A549 (cell line): ENCODE measurements around the gene GET4. TPM values are rescaled to one million over a fixed set of nuclear protein-coding genes. Genes with fewer than 3 reads are reported as not detected.

ENCODE experiments used
- ATAC-seq, 2 experiments: fragments of 200-7000 bp in 1 of 2; fragments of >200 bp in 1 of 2; cut with Nextera tagmentation in 1 of 2; cut with Tn5 transposase in 1 of 2; 3 replicates each; pipeline versions ENCODE4 v1.8.0 to v1.9.1; 2018 to 2020; ENCODE audit warnings: mild to moderate bottlenecking in 1 of 2, moderate library complexity in 1 of 2
- CTCF ChIA-PET: fragments of 300-600 bp; sonication (Branson Sonifier 250); formaldehyde crosslinking; extraction: SDS; loops from one replicate; lab custom pipeline; 2021; ENCODE audit warnings: antibody characterized with exemption, inconsistent platforms; lab: Yijun Ruan, JAX
- POLR2A ChIA-PET: fragments of 350-600 bp; formaldehyde crosslinking; extraction: SDS; loops from one replicate; lab custom pipeline; 2021; ENCODE audit warnings: antibody characterized with exemption, inconsistent platforms; lab: Yijun Ruan, JAX
- DNase-seq, 2 experiments: peaks; one replicate each; pipeline versions ENCODE4 v3.0.0 to v3.0.0-alpha.2; 2011 to 2016; ENCODE audit warnings: low read depth in 1 of 2, low spot score in 1 of 2
- FAIRE-seq: peaks from 2 replicates; lab custom pipeline; 2011; peaks lifted over from hg19 to GRCh38; lab: Jason Lieb, UNC
- H3K27ac ChIP-seq, 2 experiments: fragments of >200 bp; sonication (Bioruptor Twin); formaldehyde crosslinking; 3 replicates each; pipeline ENCODE4 v1.5.1; 2016 to 2017
- H3K4me1 ChIP-seq: fragments of >200 bp; sonication (Bioruptor Twin); formaldehyde crosslinking; 3 replicates; pipeline ENCODE4 v1.6.1; 2016
- H3K4me2 ChIP-seq: fragments of >200 bp; sonication (Bioruptor Twin); formaldehyde crosslinking; 3 replicates; pipeline ENCODE4 v1.6.1; 2016
- H3K4me3 ChIP-seq: fragments of >200 bp; sonication (Bioruptor Twin); formaldehyde crosslinking; 3 replicates; pipeline ENCODE4 v1.5.1; 2016
- H3K9me3 ChIP-seq: fragments of >200 bp; sonication (Bioruptor Twin); formaldehyde crosslinking; 3 replicates; pipeline ENCODE4 v1.6.1; 2016
- BHLHE40 ChIP-seq: IDR thresholded peaks from 2 replicates; pipeline ENCODE4 v1.6.1; 2012; ENCODE audit warnings: low read depth, low read length, inconsistent platforms
- CBX8 ChIP-seq: fragments of 200-600 bp; sonication (generic); IDR thresholded peaks from 2 replicates; pipeline ENCODE4 v1.6.1; 2016
- CHD4 ChIP-seq: fragments of 200-600 bp; sonication (generic); IDR thresholded peaks from 2 replicates; pipeline ENCODE4 v1.6.1; 2016; ENCODE audit warnings: antibody characterized with exemption, mild to moderate bottlenecking, borderline replicate concordance
- EHF ChIP-seq: fragments of 250-450 bp; sonication (Bioruptor Pico); IDR thresholded peaks from 2 replicates; pipeline ENCODE4 v1.5.0; 2020; ENCODE audit warnings: mild to moderate bottlenecking
- EP300 ChIP-seq, 2 experiments: fragments of >200 bp; sonication (Bioruptor Twin); formaldehyde crosslinking; IDR thresholded peaks; 2 replicates in 1 of 2; 3 replicates in 1 of 2; pipeline ENCODE4 v1.6.1; 2016 to 2017
- ESRRA ChIP-seq: fragments of 150-350 bp; IDR thresholded peaks from 2 replicates; pipeline ENCODE4 v1.6.1; 2014; ENCODE audit warnings: mild to moderate bottlenecking, low read length, borderline replicate concordance
- FOSB ChIP-seq: fragments of 250-450 bp; sonication (Bioruptor Pico); IDR thresholded peaks from 2 replicates; pipeline ENCODE4 v1.5.0; 2020; ENCODE audit warnings: mild to moderate bottlenecking, moderate library complexity
- FOSL2 ChIP-seq, 2 experiments: fragments of 450-650 bp in 1 of 2; fragments of >200 bp in 1 of 2; sonication (Bioruptor Twin) in 1 of 2; formaldehyde crosslinking; IDR thresholded peaks; 2 replicates each; pipeline versions ENCODE4 v1.5.0 to v1.6.1; 2016 to 2020; ENCODE audit warnings: mild to moderate bottlenecking in 1 of 2, moderate library complexity in 1 of 2
- HEYL ChIP-seq: fragments of 250-450 bp; sonication (Bioruptor Pico); IDR thresholded peaks from 2 replicates; pipeline ENCODE4 v1.8.0; 2021; ENCODE audit warnings: mild to moderate bottlenecking, moderate library complexity
- HOXB13 ChIP-seq: fragments of 250-450 bp; sonication (Bioruptor Pico); IDR thresholded peaks from 2 replicates; pipeline ENCODE4 v1.5.0; 2020; ENCODE audit warnings: low read depth, mild to moderate bottlenecking, moderate library complexity
- JUNB ChIP-seq: fragments of >200 bp; sonication (Bioruptor Twin); formaldehyde crosslinking; IDR thresholded peaks from 2 replicates; pipeline ENCODE4 v1.6.1; 2016
- KDM1A ChIP-seq: fragments of 200-600 bp; sonication (generic); IDR thresholded peaks from 2 replicates; pipeline ENCODE4 v1.6.1; 2016; ENCODE audit warnings: low read depth, mild to moderate bottlenecking
- KDM5A ChIP-seq: fragments of 200-600 bp; sonication (generic); IDR thresholded peaks from 2 replicates; pipeline ENCODE4 v1.6.1; 2016; ENCODE audit warnings: antibody characterized with exemption, mild to moderate bottlenecking
- MAFK ChIP-seq: fragments of 450-650 bp; IDR thresholded peaks from 2 replicates; pipeline ENCODE4 v1.6.1; 2014; ENCODE audit not compliant: partially characterized antibody
- MYC ChIP-seq: IDR thresholded peaks from 2 replicates; pipeline ENCODE4 v1.6.1; 2012; ENCODE audit warnings: mild to moderate bottlenecking, inconsistent platforms, low read length, improper control_type of control experiment, borderline replicate concordance
- NFE2L2 ChIP-seq: fragments of 150-350 bp; conservative IDR thresholded peaks from 2 replicates; pipeline ENCODE4 v1.6.1; 2014; ENCODE audit warnings: low read length
- RFX5 ChIP-seq: fragments of 450-650 bp; IDR thresholded peaks from 2 replicates; pipeline ENCODE4 v1.7.1; 2014; ENCODE audit warnings: antibody characterized with exemption, mild to moderate bottlenecking, moderate library complexity
- RNF2 ChIP-seq: fragments of 200-600 bp; sonication (generic); IDR thresholded peaks from 2 replicates; pipeline ENCODE4 v1.6.1; 2016; ENCODE audit warnings: low read depth, mild to moderate bottlenecking, antibody characterized with exemption, moderate library complexity, borderline replicate concordance
- SREBF2 ChIP-seq: fragments of 450-650 bp; IDR thresholded peaks from 2 replicates; pipeline ENCODE4 v1.6.1; 2014; ENCODE audit warnings: mild to moderate bottlenecking, moderate library complexity
- TP53 ChIP-seq: fragments of 250-450 bp; sonication (Bioruptor Pico); IDR thresholded peaks from 2 replicates; pipeline ENCODE4 v1.5.0; 2021; ENCODE audit warnings: mild to moderate bottlenecking, moderate library complexity
- ZC3H11A ChIP-seq: fragments of 450-650 bp; IDR thresholded peaks from 2 replicates; pipeline ENCODE4 v1.6.1; 2014; ENCODE audit warnings: antibody characterized with exemption, mild to moderate bottlenecking
- WGBS: methylation state at CpG from one replicate; pipeline ENCODE4 v1.1.6; 2017; ENCODE audit errors: missing lambda C conversion rate; 5-methylcytosine and 5-hydroxymethylcytosine counted together
- polyA plus RNA-seq, 4 experiments: library from polyadenylated mRNA; depleted of rRNA in 3 of 4; stranded (reverse); fragments of >200 nt; fragmentation: RNase III in 1 of 4; extraction: RNeasy Plus Mini Kit Qiagen cat#74134 plus additional on column Dnase treatment in 1 of 4; gene quantifications; 2 replicates in 3 of 4; 3 replicates in 1 of 4; pipeline ENCODE4 v1.2.3, GENCODE V29; 2011 to 2017
- TF ChIP-seq, protein P1 (sequence below): fragments of 250-450 bp; sonication (Bioruptor Pico); IDR thresholded peaks from 2 replicates; pipeline ENCODE4 v1.5.0; 2020; ENCODE audit warnings: low read depth, mild to moderate bottlenecking, moderate library complexity
- TF ChIP-seq, protein P2 (sequence below): fragments of >200 bp; sonication (Bioruptor Twin); formaldehyde crosslinking; IDR thresholded peaks from 2 replicates; pipeline ENCODE4 v1.6.1; 2016
- TF ChIP-seq, protein P3 (sequence below): fragments of 250-450 bp; sonication (Bioruptor Pico); IDR thresholded peaks from 2 replicates; pipeline ENCODE4 v1.5.0; 2021; ENCODE audit warnings: mild to moderate bottlenecking, moderate library complexity, borderline replicate concordance
- TF ChIP-seq, protein P4 (sequence below): fragments of >200 bp; sonication (Bioruptor Twin); formaldehyde crosslinking; IDR thresholded peaks from 3 replicates; pipeline ENCODE4 v1.5.1; 2016
- TF ChIP-seq, protein P5 (sequence below): fragments of 200-600 bp; sonication (generic); IDR thresholded peaks from 2 replicates; pipeline ENCODE4 v1.6.1; 2016; ENCODE audit warnings: antibody characterized with exemption, mild to moderate bottlenecking, moderate library complexity

GET4 gene
- polyA plus RNA-seq, 2 of the 4 experiments (the other 2 are of a cell fraction) = 26.1 to 37.0 TPM

DNA sequence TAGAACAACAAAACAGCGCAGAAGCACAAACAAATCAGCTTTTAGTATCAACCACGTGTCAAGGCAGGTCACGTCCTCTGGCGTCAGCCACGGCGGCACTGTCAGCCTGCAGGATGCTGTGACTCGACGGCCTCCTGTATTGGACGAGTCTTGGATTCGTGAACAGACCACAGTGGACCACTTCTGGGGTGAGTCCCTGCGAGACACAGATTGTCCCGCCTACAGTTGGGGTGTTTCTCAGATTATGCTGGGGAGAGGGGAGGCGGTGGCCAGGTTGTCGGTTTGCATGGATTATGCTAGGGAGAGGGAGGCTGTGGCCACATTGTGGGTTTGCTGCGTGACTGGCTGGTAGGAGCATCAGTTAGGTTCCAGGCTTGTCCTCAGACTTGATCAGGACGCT is 34.4 kb upstream of the GET4 start:
- ChIA-PET CTCF (interaction anchor here (0.9 to 6.7 kb wide), 4 partner anchors 10 to 67 kb away, joined by 3 to 39 read pairs (median 4); no protein-coding TSS in a partner anchor), POLR2A (no interaction called here)
- no peak for DNase-seq

DNA sequence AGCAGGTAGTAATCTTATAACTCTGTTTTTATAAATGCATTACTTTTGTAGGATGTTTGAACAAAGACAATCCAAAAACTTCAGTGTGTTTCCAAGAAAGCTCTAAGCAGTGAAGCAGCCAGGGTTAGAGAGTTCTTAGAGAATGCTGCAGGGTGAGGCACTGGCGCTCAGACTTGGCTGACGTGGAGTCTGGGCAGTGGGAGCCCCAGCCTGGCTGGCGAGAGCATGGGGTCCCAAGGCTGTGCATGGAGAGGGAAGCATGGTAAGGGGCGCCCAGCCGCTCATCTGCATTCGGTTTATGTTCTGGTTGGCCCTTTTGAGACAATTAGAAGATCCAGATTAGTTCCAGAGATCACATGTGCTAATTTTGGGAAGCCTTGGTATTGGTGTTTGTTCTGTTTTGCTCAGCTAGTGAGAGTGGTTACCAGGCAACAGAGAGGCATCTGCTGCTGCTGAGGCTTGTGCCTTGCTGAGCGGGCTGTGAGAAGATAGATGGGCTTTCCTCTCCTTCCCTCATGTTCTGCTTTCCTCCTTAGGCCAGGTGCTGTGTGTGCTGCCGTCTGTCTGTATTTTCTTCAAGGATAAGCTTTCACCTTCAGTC is 33.8 kb upstream of the GET4 start:
- Histone ChIP-seq H3K4me2 (no peak overlapping the region), H3K9me3 (no peaks in the 10 kb centered on the region), H3K27ac (no peak overlapping the region), H3K4me3 (no peak overlapping the region), H3K4me1 (no peaks in the 10 kb centered on the region)
- DNase-seq (no peak), ATAC-seq (no peak), FAIRE-seq (no peak)
- WGBS = 92% methylated on average over 8 of the region's 8 CpGs
- CTCF ChIA-PET = interaction anchor here (1.0 to 2.3 kb wide), 4 partner anchors 9 to 124 kb away, joined by 3 to 4 read pairs (median 4); no protein-coding TSS in a partner anchor
- POLR2A ChIA-PET = no interaction called here
- no peak for TF ChIP-seq EHF (CRISPR knock-in tag)
- no peak for TF ChIP-seq RFX5
- TF ChIP-seq BHLHE40 = no peak
- no peak for TF ChIP-seq TP53 (CRISPR knock-in tag)
- no peak for TF ChIP-seq SREBF2
- TF ChIP-seq, protein P1, sequence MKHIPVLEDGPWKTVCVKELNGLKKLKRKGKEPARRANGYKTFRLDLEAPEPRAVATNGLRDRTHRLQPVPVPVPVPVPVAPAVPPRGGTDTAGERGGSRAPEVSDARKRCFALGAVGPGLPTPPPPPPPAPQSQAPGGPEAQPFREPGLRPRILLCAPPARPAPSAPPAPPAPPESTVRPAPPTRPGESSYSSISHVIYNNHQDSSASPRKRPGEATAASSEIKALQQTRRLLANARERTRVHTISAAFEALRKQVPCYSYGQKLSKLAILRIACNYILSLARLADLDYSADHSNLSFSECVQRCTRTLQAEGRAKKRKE (CRISPR knock-in tag) = no peak
- TF ChIP-seq RNF2 = no peak
- no peak for TF ChIP-seq KDM1A
- no peak for TF ChIP-seq ZC3H11A
- TF ChIP-seq HOXB13 (CRISPR knock-in tag) = no peak
- TF ChIP-seq JUNB = no peak
- TF ChIP-seq, protein P2, sequence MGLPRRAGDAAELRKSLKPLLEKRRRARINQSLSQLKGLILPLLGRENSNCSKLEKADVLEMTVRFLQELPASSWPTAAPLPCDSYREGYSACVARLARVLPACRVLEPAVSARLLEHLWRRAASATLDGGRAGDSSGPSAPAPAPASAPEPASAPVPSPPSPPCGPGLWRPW = no peak
- no peak for TF ChIP-seq HEYL (CRISPR knock-in tag)
- TF ChIP-seq NFE2L2 = no peak
- no peak for TF ChIP-seq CBX8
- no peak for TF ChIP-seq MAFK
- no peak for TF ChIP-seq ESRRA
- TF ChIP-seq FOSB = no peak
- no peak for TF ChIP-seq CHD4

More for the DNA sequence above, 34.4 kb upstream of the GET4 start:
- H3K4me3 ChIP-seq = no peak overlapping the region
- WGBS = 85% methylated on average over 16 of the region's 16 CpGs
- H3K27ac ChIP-seq = no peak overlapping the region
- ATAC-seq (no peak), FAIRE-seq (no peak)
- no peaks in the 10 kb centered on the region for H3K4me1 ChIP-seq
- no peaks in the 10 kb centered on the region for H3K9me3 ChIP-seq
- TF ChIP-seq, protein P3, sequence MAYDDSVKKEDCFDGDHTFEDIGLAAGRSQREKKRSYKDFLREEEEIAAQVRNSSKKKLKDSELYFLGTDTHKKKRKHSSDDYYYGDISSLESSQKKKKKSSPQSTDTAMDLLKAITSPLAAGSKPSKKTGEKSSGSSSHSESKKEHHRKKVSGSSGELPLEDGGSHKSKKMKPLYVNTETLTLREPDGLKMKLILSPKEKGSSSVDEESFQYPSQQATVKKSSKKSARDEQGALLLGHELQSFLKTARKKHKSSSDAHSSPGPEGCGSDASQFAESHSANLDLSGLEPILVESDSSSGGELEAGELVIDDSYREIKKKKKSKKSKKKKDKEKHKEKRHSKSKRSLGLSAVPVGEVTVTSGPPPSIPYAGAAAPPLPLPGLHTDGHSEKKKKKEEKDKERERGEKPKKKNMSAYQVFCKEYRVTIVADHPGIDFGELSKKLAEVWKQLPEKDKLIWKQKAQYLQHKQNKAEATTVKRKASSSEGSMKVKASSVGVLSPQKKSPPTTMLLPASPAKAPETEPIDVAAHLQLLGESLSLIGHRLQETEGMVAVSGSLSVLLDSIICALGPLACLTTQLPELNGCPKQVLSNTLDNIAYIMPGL (CRISPR knock-in tag) = no peak
- no peak overlapping the region for H3K4me2 ChIP-seq

DNA sequence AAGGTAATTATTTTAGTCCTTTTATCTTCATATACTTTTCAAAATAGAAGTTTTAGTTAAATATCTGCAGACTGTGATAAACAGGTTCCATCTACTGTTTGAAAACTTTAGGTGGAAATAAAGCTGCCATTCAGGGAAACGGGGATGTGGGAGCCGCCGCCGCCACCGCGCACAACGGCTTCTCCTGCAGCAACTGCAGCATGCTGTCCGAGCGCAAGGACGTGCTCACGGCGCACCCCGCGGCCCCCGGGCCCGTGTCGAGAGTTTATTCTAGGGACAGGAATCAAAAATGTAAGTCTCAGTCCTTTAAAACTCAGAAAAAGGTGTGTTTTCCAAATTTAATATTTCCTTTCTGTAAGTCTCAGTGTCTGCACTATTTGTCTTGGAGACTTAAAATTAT is 33.1 kb upstream of the GET4 start:
- no peaks in the 10 kb centered on the region for H3K4me1 ChIP-seq
- POLR2A ChIA-PET = no interaction called here
- CTCF ChIA-PET = interaction anchor here (1.0 to 2.3 kb wide), 3 partner anchors 30 to 124 kb away, joined by 3 to 4 read pairs (median 4); no protein-coding TSS in a partner anchor
- 95% methylated on average over 17 of the region's 17 CpGs for WGBS
- no peak overlapping the region for H3K4me3 ChIP-seq
- H3K27ac ChIP-seq = no peak overlapping the region
- H3K9me3 ChIP-seq = no peaks in the 10 kb centered on the region
- no peak for DNase-seq
- FAIRE-seq = no peak
- TF ChIP-seq KDM5A = no peak
- TF ChIP-seq, protein P4, sequence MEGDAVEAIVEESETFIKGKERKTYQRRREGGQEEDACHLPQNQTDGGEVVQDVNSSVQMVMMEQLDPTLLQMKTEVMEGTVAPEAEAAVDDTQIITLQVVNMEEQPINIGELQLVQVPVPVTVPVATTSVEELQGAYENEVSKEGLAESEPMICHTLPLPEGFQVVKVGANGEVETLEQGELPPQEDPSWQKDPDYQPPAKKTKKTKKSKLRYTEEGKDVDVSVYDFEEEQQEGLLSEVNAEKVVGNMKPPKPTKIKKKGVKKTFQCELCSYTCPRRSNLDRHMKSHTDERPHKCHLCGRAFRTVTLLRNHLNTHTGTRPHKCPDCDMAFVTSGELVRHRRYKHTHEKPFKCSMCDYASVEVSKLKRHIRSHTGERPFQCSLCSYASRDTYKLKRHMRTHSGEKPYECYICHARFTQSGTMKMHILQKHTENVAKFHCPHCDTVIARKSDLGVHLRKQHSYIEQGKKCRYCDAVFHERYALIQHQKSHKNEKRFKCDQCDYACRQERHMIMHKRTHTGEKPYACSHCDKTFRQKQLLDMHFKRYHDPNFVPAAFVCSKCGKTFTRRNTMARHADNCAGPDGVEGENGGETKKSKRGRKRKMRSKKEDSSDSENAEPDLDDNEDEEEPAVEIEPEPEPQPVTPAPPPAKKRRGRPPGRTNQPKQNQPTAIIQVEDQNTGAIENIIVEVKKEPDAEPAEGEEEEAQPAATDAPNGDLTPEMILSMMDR = no peak
- TF ChIP-seq, protein P5, sequence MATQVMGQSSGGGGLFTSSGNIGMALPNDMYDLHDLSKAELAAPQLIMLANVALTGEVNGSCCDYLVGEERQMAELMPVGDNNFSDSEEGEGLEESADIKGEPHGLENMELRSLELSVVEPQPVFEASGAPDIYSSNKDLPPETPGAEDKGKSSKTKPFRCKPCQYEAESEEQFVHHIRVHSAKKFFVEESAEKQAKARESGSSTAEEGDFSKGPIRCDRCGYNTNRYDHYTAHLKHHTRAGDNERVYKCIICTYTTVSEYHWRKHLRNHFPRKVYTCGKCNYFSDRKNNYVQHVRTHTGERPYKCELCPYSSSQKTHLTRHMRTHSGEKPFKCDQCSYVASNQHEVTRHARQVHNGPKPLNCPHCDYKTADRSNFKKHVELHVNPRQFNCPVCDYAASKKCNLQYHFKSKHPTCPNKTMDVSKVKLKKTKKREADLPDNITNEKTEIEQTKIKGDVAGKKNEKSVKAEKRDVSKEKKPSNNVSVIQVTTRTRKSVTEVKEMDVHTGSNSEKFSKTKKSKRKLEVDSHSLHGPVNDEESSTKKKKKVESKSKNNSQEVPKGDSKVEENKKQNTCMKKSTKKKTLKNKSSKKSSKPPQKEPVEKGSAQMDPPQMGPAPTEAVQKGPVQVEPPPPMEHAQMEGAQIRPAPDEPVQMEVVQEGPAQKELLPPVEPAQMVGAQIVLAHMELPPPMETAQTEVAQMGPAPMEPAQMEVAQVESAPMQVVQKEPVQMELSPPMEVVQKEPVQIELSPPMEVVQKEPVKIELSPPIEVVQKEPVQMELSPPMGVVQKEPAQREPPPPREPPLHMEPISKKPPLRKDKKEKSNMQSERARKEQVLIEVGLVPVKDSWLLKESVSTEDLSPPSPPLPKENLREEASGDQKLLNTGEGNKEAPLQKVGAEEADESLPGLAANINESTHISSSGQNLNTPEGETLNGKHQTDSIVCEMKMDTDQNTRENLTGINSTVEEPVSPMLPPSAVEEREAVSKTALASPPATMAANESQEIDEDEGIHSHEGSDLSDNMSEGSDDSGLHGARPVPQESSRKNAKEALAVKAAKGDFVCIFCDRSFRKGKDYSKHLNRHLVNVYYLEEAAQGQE = no peak
- no peak for TF ChIP-seq EP300 (IDR thresholded peaks at IDR 0.05)
- TF ChIP-seq FOSL2 (IDR thresholded peaks at IDR 0.05) = no peak
- TF ChIP-seq FOSL2 (CRISPR knock-in tag; IDR thresholded peaks at IDR 0.05) = no peak
- TF ChIP-seq MYC = no peak
- no peak for ATAC-seq
- no peak overlapping the region for H3K4me2 ChIP-seq
